ENCODE data around the gene EXOC5. TPM values are rescaled to one million over a fixed set of nuclear protein-coding genes. Genes with fewer than 3 reads are reported as not detected.
"Not testable (repeated sequence)": the region's sequence is repeated elsewhere in the genome, so short reads cannot be mapped to it uniquely, and the experiment has no call there.

The EXOC5 gene
- total and polyA plus RNA-seq, 4 donors = 13.7 to 75.1 (median 47.1) TPM

DNA sequence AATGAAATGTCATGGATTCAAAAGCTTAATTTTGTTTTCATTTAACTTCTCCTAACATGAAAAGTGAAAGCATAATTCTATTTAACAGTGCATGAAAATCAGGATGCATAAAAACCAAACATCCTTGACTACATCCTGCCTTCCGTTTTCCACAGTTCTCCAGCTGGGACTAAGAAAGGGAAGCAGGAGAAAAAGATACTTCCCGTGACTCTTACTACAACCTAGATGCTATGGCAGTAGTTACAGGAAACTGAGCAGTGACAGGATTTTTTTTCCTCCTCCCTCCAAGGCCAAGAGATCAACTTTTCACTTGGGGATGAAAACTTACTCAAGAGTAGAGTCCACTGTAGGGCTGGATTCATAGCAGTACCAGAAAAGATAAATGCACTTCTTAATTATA, 2.6 kb downstream of the EXOC5 start:
- Histone ChIP-seq H3K36me3 (ENCODE audit: control insufficient read depth in 1 of 2, insufficient read depth in 2 of 2, low read length in 1 of 2) (no peaks in the 10 kb centered on the region), H3K27ac (ENCODE audit: low read depth in 1 of 2, low read length in 2 of 2) (no peak overlapping the region), H3K27me3 (ENCODE audit: control insufficient read depth in 1 of 2, insufficient read depth in 2 of 2, low read length in 1 of 2) (no peaks in the 10 kb centered on the region), H3K4me1 (ENCODE audit: control insufficient read depth in 1 of 2, insufficient read depth in 2 of 2, low read length in 2 of 2) (peaks cover 3 to 6% of the 10 kb centered on the region in 2 donors), H3K4me3 (ENCODE audit: low read length in 2 of 2) (no peak overlapping the region), H3K9me3 (ENCODE audit: control insufficient read depth, low read length) (no peaks in the 10 kb centered on the region)
- DNase-seq (no peak), ATAC-seq (ENCODE audit: low FRiP score) (no peak)
- intact Hi-C loops (cut with DNase I) = loop anchor here in 1 of 2 donors (10.0 kb wide), 1 partner anchor 129 kb away; the partner anchor contains the start of gene NAA30
- 21 to 27% methylated on average over 2 of the region's 2 CpGs for WGBS, 2 donors

DNA sequence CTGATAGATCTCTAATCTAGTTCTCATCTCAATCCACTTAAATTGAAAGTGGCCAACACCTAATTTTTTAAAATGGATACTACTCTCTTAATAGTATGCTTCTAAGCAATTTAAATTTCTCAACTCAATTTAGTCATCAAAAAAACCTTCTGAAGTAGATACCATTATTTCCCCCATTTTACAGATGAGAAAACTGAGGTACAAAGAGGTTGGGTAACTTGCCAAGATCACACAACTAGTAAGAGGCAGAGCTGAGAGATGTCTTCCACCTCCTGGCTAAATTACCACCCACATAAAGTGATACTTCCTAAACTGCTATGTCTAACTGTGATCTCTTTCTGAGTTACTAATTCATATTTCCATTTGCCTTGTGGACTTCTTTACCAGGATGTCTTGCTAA, 6.6 kb downstream of the EXOC5 start:
- H3K4me1 ChIP-seq (ENCODE audit: control insufficient read depth in 1 of 2, insufficient read depth in 2 of 2, low read length in 2 of 2) = peaks cover 1 to 3% of the 10 kb centered on the region in 2 donors
- no peak overlapping the region for H3K27ac ChIP-seq (ENCODE audit: low read depth in 1 of 2, low read length in 2 of 2)
- no peak overlapping the region for H3K4me3 ChIP-seq (ENCODE audit: low read length in 2 of 2)
- no peaks in the 10 kb centered on the region for H3K36me3 ChIP-seq (ENCODE audit: control insufficient read depth in 1 of 2, insufficient read depth in 2 of 2, low read length in 1 of 2)
- no peak for ATAC-seq (ENCODE audit: low FRiP score)
- no peaks in the 10 kb centered on the region for H3K9me3 ChIP-seq (ENCODE audit: control insufficient read depth, low read length)
- intact Hi-C loops (cut with DNase I) = loop anchor here in 1 of 2 donors (10.0 kb wide), 1 partner anchor 133 kb away; the partner anchor contains the start of gene NAA30
- no peaks in the 10 kb centered on the region for H3K27me3 ChIP-seq (ENCODE audit: control insufficient read depth in 1 of 2, insufficient read depth in 2 of 2, low read length in 1 of 2)
- no peak for DNase-seq

DNA sequence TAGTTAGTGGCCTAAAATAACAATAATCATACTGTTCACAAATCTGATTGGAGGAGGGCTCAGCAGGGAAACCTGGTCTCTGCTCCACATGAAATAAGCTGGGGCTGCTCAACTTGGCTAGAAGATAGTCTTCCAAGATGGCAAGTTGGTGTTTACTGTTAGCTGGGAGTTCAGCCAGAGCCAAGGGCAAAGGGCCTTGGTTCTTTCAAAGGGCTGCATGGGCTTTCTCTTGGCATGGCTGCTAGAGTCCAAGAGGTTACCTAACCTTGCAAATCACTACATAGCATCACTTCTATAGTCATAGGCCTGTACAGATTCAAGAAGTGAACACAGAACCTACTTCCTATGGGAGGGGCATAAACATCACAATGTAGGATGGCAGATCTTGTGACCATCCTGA, 7.1 kb downstream of the EXOC5 start:
- no peak overlapping the region for H3K4me3 ChIP-seq (ENCODE audit: low read length in 2 of 2)
- intact Hi-C loops (cut with DNase I) = loop anchor here in 1 of 2 donors (10.0 kb wide), 1 partner anchor 133 kb away; the partner anchor contains the start of gene NAA30
- ATAC-seq (ENCODE audit: low FRiP score) = no peak
- no peaks in the 10 kb centered on the region for H3K27me3 ChIP-seq (ENCODE audit: control insufficient read depth in 1 of 2, insufficient read depth in 2 of 2, low read length in 1 of 2)
- H3K9me3 ChIP-seq (ENCODE audit: control insufficient read depth, low read length) = no peaks in the 10 kb centered on the region
- peaks cover 1 to 3% of the 10 kb centered on the region in 2 donors for H3K4me1 ChIP-seq (ENCODE audit: control insufficient read depth in 1 of 2, insufficient read depth in 2 of 2, low read length in 2 of 2)
- no peak for DNase-seq
- H3K36me3 ChIP-seq (ENCODE audit: control insufficient read depth in 1 of 2, insufficient read depth in 2 of 2, low read length in 1 of 2) = no peaks in the 10 kb centered on the region
- H3K27ac ChIP-seq (ENCODE audit: low read depth in 1 of 2, low read length in 2 of 2) = no peak overlapping the region

DNA sequence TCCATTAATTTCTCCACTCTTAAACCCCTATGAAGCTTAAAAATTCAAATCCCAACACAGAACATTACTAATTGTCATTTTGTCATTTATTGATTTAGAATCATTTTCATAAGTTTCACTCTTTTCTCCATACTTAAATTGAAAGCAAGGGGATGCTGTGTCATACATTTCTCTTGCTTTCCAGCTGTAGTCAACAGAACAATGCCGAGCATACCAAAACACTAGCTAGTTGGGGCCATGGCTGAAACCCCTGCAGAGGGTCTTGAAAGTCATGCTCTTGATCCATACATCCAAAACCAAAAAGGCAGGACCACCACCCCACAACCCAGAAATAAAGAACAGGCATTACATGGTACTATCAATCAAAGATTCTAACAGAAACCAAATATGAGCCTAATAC, 9.0 kb downstream of the EXOC5 start:
- H3K4me1 ChIP-seq (ENCODE audit: control insufficient read depth in 1 of 2, insufficient read depth in 2 of 2, low read length in 2 of 2) = peaks cover 1 to 3% of the 10 kb centered on the region in 2 donors
- H3K36me3 ChIP-seq (ENCODE audit: control insufficient read depth in 1 of 2, insufficient read depth in 2 of 2, low read length in 1 of 2) = no peaks in the 10 kb centered on the region
- intact Hi-C loops (cut with DNase I) = loop anchor here in 1 of 2 donors (10.0 kb wide), 1 partner anchor 135 kb away; the partner anchor contains the start of gene NAA30
- ATAC-seq (ENCODE audit: low FRiP score) (no peak), DNase-seq (no peak)
- no peak overlapping the region for H3K27ac ChIP-seq (ENCODE audit: low read depth in 1 of 2, low read length in 2 of 2)
- H3K27me3 ChIP-seq (ENCODE audit: control insufficient read depth in 1 of 2, insufficient read depth in 2 of 2, low read length in 1 of 2) = no peaks in the 10 kb centered on the region
- H3K4me3 ChIP-seq (ENCODE audit: low read length in 2 of 2) = no peak overlapping the region
- WGBS, 2 donors = 93 to 95% methylated on average over 1 of the region's 1 CpG
- H3K9me3 ChIP-seq (ENCODE audit: control insufficient read depth, low read length) = no peaks in the 10 kb centered on the region

DNA sequence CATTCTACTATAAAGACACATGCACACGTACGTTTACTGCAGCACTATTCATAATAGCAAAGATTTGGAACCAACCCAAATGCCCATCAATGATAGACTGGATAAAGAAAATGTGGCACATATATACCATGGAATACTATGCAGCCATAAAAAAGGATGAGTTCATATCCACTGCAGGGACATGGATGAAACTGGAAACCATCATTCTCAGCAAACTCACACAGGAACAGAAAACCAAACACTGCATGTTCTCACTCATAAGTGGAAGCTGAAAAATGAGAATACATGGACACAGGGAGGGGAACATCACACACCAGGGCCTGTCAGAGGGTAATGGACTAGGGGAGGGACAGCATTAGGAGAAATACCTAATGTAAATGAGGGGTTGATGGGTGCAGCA, 10.5 kb downstream of the EXOC5 start:
- 88 to 95% methylated on average over 2 of the region's 2 CpGs for WGBS, 2 donors
- DNase-seq; intact Hi-C loops (cut with DNase I); H3K36me3 ChIP-seq (ENCODE audit: control insufficient read depth in 1 of 2, insufficient read depth in 2 of 2, low read length in 1 of 2); ATAC-seq (ENCODE audit: low FRiP score); H3K27me3 ChIP-seq (ENCODE audit: control insufficient read depth in 1 of 2, insufficient read depth in 2 of 2, low read length in 1 of 2); H3K4me3 ChIP-seq (ENCODE audit: low read length in 2 of 2); H3K9me3 ChIP-seq (ENCODE audit: control insufficient read depth, low read length); H3K27ac ChIP-seq (ENCODE audit: low read depth in 1 of 2, low read length in 2 of 2); H3K4me1 ChIP-seq (ENCODE audit: control insufficient read depth in 1 of 2, insufficient read depth in 2 of 2, low read length in 2 of 2): not testable (repeated sequence)

DNA sequence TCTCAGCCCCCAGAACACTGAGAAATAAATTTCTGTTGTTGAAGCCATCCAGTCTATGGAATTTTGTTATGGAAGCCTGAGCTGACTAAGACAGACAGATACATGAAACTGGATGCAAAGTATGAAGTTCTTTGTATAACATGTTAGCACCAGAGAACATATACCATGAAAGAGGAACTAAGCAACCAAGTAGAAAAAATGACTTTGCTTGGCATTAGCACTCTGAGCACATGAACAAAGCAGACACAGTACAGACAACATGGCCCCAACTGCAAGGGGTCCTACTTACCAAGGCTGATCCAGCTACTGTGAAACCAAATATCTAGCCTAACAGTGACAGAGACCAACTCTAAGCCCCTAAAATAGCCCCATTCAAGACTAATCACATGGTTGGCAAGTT, 13.8 kb downstream of the EXOC5 start:
- Histone ChIP-seq H3K27ac (ENCODE audit: low read depth in 1 of 2, low read length in 2 of 2) (no peak overlapping the region), H3K36me3 (ENCODE audit: control insufficient read depth in 1 of 2, insufficient read depth in 2 of 2, low read length in 1 of 2) (no peaks in the 10 kb centered on the region), H3K9me3 (ENCODE audit: control insufficient read depth, low read length) (no peaks in the 10 kb centered on the region), H3K4me1 (ENCODE audit: control insufficient read depth in 1 of 2, insufficient read depth in 2 of 2, low read length in 2 of 2) (peaks cover 0 to 2% of the 10 kb centered on the region in 2 donors), H3K27me3 (ENCODE audit: control insufficient read depth in 1 of 2, insufficient read depth in 2 of 2, low read length in 1 of 2) (no peaks in the 10 kb centered on the region), H3K4me3 (ENCODE audit: low read length in 2 of 2) (no peak overlapping the region)
- DNase-seq = no peak
- no peak for ATAC-seq (ENCODE audit: low FRiP score)
- intact Hi-C loops (cut with DNase I) = loop anchor here in 1 of 2 donors (2.0 kb wide), 1 partner anchor 30 kb away; no protein-coding TSS in a partner anchor

DNA sequence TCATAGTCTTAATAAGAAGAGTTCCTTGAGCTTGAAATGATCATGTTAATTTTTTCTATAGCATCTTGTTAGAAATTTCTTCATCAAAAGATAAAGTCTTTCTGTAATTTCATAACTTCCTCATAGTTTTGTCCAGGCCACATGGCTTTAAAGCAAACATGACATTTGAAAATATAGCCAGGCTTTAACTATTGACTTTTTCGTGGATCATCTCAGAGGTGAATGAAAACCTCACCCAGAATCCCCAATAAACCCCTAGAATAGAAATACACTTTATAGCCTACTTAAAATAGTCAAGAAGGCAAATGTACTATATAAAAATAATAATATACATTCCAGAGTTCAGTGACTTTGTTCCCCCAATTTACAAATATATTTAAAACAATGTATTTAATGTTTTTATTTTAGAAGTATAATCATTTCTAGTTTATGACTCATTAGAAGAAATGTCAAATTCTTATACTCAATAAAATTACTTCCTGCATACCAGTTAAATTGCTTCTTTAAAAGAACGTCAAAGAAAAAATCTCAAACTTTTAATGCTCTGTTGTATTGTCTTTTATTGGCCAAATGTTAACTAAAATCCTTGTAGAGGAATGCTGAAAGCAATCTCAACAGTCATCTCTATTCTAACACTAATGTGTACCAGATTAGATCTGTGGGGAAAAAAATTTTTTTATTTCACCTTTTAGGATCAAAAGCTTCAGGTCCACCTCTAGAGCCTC, 21.6 kb downstream of the EXOC5 start:
- Histone ChIP-seq H3K4me1 (ENCODE audit: control insufficient read depth in 1 of 2, insufficient read depth in 2 of 2, low read length in 2 of 2) (peaks cover 0 to 2% of the 10 kb centered on the region in 2 donors), H3K27ac (ENCODE audit: low read depth in 1 of 2, low read length in 2 of 2) (no peak overlapping the region), H3K9me3 (ENCODE audit: control insufficient read depth, low read length) (no peaks in the 10 kb centered on the region), H3K4me3 (ENCODE audit: low read length in 2 of 2) (no peak overlapping the region), H3K36me3 (ENCODE audit: control insufficient read depth in 1 of 2, insufficient read depth in 2 of 2, low read length in 1 of 2) (no peaks in the 10 kb centered on the region), H3K27me3 (ENCODE audit: control insufficient read depth in 1 of 2, insufficient read depth in 2 of 2, low read length in 1 of 2) (no peaks in the 10 kb centered on the region)
- intact Hi-C loops (cut with DNase I) = no loop called here
- no peak for ATAC-seq (ENCODE audit: low FRiP score)
- no peak for DNase-seq
- WGBS, 2 donors = 67 to 68% methylated on average over 2 of the region's 2 CpGs

DNA sequence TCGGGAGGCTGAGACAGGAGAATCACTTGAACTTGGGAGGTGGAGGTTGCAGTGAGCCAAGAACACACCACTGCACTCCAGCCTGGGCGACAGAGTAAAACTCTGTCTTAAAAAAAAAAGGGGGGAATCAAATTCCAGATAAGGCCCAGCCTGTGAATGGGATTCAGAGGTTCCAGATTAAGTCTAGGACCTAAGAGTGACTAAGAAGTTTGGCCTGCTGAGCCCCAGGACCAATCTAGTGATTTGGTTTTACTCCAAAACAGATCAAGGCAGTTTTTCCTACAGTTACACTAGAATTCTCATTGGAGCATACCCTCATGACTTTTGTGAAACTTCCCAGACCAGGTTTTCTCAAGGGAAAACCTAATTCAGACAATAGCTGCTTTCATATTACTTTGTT, 22.8 kb downstream of the EXOC5 start:
- H3K27ac ChIP-seq (ENCODE audit: low read depth in 1 of 2, low read length in 2 of 2) = no peak overlapping the region
- 91% methylated on average over 2 of the region's 2 CpGs for WGBS, 2 donors
- intact Hi-C loops (cut with DNase I) = no loop called here
- H3K27me3 ChIP-seq (ENCODE audit: control insufficient read depth in 1 of 2, insufficient read depth in 2 of 2, low read length in 1 of 2) = no peaks in the 10 kb centered on the region
- DNase-seq (no peak), ATAC-seq (ENCODE audit: low FRiP score) (no peak)
- H3K36me3 ChIP-seq (ENCODE audit: control insufficient read depth in 1 of 2, insufficient read depth in 2 of 2, low read length in 1 of 2) = no peaks in the 10 kb centered on the region
- no peaks in the 10 kb centered on the region for H3K9me3 ChIP-seq (ENCODE audit: control insufficient read depth, low read length)
- no peak overlapping the region for H3K4me3 ChIP-seq (ENCODE audit: low read length in 2 of 2)
- peaks cover 0 to 2% of the 10 kb centered on the region in 2 donors for H3K4me1 ChIP-seq (ENCODE audit: control insufficient read depth in 1 of 2, insufficient read depth in 2 of 2, low read length in 2 of 2)

DNA sequence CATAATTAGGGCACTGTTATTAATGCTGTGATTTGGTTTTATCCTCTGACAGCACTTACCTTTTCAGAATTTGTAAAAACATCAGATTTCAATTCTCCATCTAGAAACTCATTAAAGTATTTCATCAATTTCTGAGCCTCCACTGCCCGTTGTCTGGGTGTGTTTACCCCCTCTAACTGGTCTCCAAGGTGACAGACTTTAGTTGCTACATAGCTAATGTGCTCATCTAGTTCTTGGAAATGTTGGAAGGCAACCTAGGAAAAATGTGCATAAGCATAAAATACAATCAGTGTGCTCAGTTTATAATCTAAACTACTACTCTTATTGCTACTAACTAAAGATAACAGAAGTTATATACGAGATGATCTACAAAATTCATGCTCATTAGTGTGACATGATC, 24.6 kb downstream of the EXOC5 start:
- H3K27ac ChIP-seq (ENCODE audit: low read depth in 1 of 2, low read length in 2 of 2) = no peak overlapping the region
- DNase-seq = no peak
- H3K27me3 ChIP-seq (ENCODE audit: control insufficient read depth in 1 of 2, insufficient read depth in 2 of 2, low read length in 1 of 2) = no peaks in the 10 kb centered on the region
- no peak overlapping the region for H3K4me3 ChIP-seq (ENCODE audit: low read length in 2 of 2)
- no peaks in the 10 kb centered on the region for H3K9me3 ChIP-seq (ENCODE audit: control insufficient read depth, low read length)
- intact Hi-C loops (cut with DNase I) = no loop called here
- H3K4me1 ChIP-seq (ENCODE audit: control insufficient read depth in 1 of 2, insufficient read depth in 2 of 2, low read length in 2 of 2) = no peaks in the 10 kb centered on the region
- no peaks in the 10 kb centered on the region for H3K36me3 ChIP-seq (ENCODE audit: control insufficient read depth in 1 of 2, insufficient read depth in 2 of 2, low read length in 1 of 2)
- no peak for ATAC-seq (ENCODE audit: low FRiP score)
- WGBS, 2 donors = 19 to 20% methylated on average over 2 of the region's 2 CpGs
